HEK293T (cell line): Measurements from ENCODE around the gene SPTLC2.

Experiments
- ARNT ChIP-seq: fragments of 450-650 bp; IDR thresholded peaks from 2 replicates; pipeline ENCODE4 v1.6.1; 2017; ENCODE audit warnings: mild to moderate bottlenecking
- BHLHE40 ChIP-seq: fragments of 450-650 bp; IDR thresholded peaks from 2 replicates; pipeline ENCODE4 v1.6.1; 2016; ENCODE audit warnings: mild to moderate bottlenecking, moderate library complexity, borderline replicate concordance
- ELF4 ChIP-seq: fragments of 450-650 bp; IDR thresholded peaks from 2 replicates; pipeline ENCODE4 v1.6.1; 2017; ENCODE audit warnings: antibody characterized with exemption
- FOXK2 ChIP-seq: fragments of 450-650 bp; IDR thresholded peaks from 2 replicates; pipeline ENCODE4 v1.6.1; 2016; ENCODE audit warnings: mild to moderate bottlenecking
- FOXM1 ChIP-seq: fragments of 450-650 bp; IDR thresholded peaks from 2 replicates; pipeline ENCODE4 v1.6.1; 2017; ENCODE audit warnings: mild to moderate bottlenecking, borderline replicate concordance
- HDGF ChIP-seq: fragments of 450-650 bp; IDR thresholded peaks from 2 replicates; pipeline ENCODE4 v1.6.1; 2017; ENCODE audit warnings: antibody characterized with exemption, borderline replicate concordance
- LEF1 ChIP-seq: fragments of 450-650 bp; IDR thresholded peaks from 2 replicates; pipeline ENCODE4 v1.6.1; 2017; ENCODE audit warnings: mild to moderate bottlenecking, borderline replicate concordance
- NFRKB ChIP-seq: fragments of 450-650 bp; IDR thresholded peaks from 2 replicates; pipeline ENCODE4 v1.6.1; 2016; ENCODE audit warnings: mild to moderate bottlenecking, moderate library complexity
- SP1 ChIP-seq: fragments of 450-650 bp; IDR thresholded peaks from 2 replicates; pipeline ENCODE4 v1.6.1; 2017
- SUZ12 ChIP-seq: fragments of 450-650 bp; IDR thresholded peaks from 2 replicates; pipeline ENCODE4 v1.6.1; 2016; ENCODE audit warnings: mild to moderate bottlenecking
- TARDBP ChIP-seq: fragments of 450-650 bp; IDR thresholded peaks from 2 replicates; pipeline ENCODE4 v1.6.1; 2016
- ZNF384 ChIP-seq: fragments of 450-650 bp; IDR thresholded peaks from 2 replicates; pipeline ENCODE4 v1.6.1; 2016

DNA sequence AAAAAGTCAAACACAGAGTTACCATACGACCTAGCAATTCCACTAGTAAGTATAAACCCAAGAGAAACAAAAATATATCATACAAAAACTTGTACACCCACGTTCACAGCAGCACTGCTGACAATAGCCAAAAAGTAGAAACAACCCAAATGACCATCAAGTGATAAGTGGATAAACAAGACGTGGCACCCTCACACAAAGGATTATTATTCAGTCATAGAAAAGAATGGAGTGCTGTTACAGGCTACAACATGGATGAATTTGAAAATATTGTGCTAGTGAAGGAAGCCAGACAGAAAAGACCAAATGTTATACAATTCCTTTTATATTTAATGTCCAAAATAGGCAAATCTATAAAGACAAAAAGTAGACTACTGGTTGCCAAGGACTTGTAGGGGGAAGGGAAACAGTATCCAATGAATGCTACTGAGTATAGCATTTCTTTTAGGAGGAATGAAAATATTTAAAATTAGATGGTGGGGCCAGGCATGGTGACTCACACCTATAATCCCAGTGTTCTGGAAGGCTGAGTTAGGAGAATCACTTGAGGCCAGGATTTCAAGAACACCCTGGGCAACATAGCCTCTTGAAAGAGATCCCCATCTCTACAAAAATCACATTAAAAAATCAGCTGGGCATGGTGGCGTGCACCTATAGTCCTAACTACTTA lies 41.9 kb downstream of the SPTLC2 start:
- no peak for TF ChIP-seq LEF1
- TF ChIP-seq FOXM1, result no peak
- TF ChIP-seq ARNT, result no peak
- no peak for TF ChIP-seq SP1
- no peak for TF ChIP-seq TARDBP
- no peak for TF ChIP-seq ZNF384
- TF ChIP-seq FOXK2, result no peak
- TF ChIP-seq SUZ12, result no peak
- TF ChIP-seq HDGF, result no peak
- TF ChIP-seq BHLHE40, result no peak
- no peak for TF ChIP-seq ELF4
- TF ChIP-seq NFRKB, result no peak
